HG02943 (cell line): Measurements from ENCODE around the gene MBOAT1.
"Not testable (repeated sequence)": the region's sequence is repeated elsewhere in the genome, so short reads cannot be mapped to it uniquely, and the experiment has no call there.

Experiments
- ATAC-seq: cut with Tn5 transposase; IDR thresholded peaks from one replicate; pipeline ENCODE4 v1.9.1; 2021; ENCODE audit warnings: mild to moderate bottlenecking, low read depth, moderate library complexity; ENCODE audit not compliant: unreplicated experiment

MBOAT1 gene

GRCh38 chr6:20212392-20213111, at the start of gene MBOAT1:
MBOAT1 (minus strand) TSS chr6:20212469; CDS start chr6:20212234, 235 bp downstream.
- peak; percentile 70 for ATAC-seq

- ATAC-seq: no peak
Observed at GRCh38 chr6:20261685-20262084, 49.4 kb upstream of the MBOAT1 start.

- no peak for ATAC-seq
Observed at GRCh38 chr6:20260360-20260759, 48.1 kb upstream of the MBOAT1 start.

- ATAC-seq: no peak
Observed at GRCh38 chr6:20259316-20260049, 47.2 kb upstream of the MBOAT1 start.

- ATAC-seq: no peak
Observed at GRCh38 chr6:20255428-20255827, 43.2 kb upstream of the MBOAT1 start.

- no peak for ATAC-seq
Observed at GRCh38 chr6:20254295-20254694, 42.0 kb upstream of the MBOAT1 start.

GRCh38 chr6:20253021-20253420, 40.8 kb upstream of the MBOAT1 start:
- ATAC-seq: no peak

- ATAC-seq: no peak
Observed at GRCh38 chr6:20252311-20252710, 40.0 kb upstream of the MBOAT1 start.

- no peak for ATAC-seq
Observed at GRCh38 chr6:20251525-20251924, 39.3 kb upstream of the MBOAT1 start.

GRCh38 chr6:20246125-20246524, 33.9 kb upstream of the MBOAT1 start:
- ATAC-seq: no peak

- not testable (repeated sequence) for ATAC-seq
Observed at GRCh38 chr6:20244807-20245681, 32.8 kb upstream of the MBOAT1 start.

- no peak for ATAC-seq
Observed at GRCh38 chr6:20243288-20243687, 31.0 kb upstream of the MBOAT1 start.

GRCh38 chr6:20242397-20242796, 30.1 kb upstream of the MBOAT1 start:
- no peak for ATAC-seq

- no peak for ATAC-seq
Observed at GRCh38 chr6:20241102-20241501, 28.8 kb upstream of the MBOAT1 start.

GRCh38 chr6:20238688-20239587, 26.7 kb upstream of the MBOAT1 start:
- ATAC-seq: no peak

GRCh38 chr6:20237677-20238460, 25.6 kb upstream of the MBOAT1 start:
- ATAC-seq: no peak

- ATAC-seq: no peak
Observed at GRCh38 chr6:20236909-20237600, 24.8 kb upstream of the MBOAT1 start.

- ATAC-seq: no peak
Observed at GRCh38 chr6:20236344-20236743, 24.1 kb upstream of the MBOAT1 start.

- ATAC-seq: no peak
Observed at GRCh38 chr6:20235041-20235440, 22.8 kb upstream of the MBOAT1 start.
